HEK293 (cell line): Measurements from ENCODE around the gene GMEB1.

Experiments used
- CTCF ChIA-PET: fragments of 350-600 bp; formaldehyde crosslinking; extraction: SDS; loops from one replicate; lab custom pipeline; 2021; ENCODE audit warnings: antibody characterized with exemption; lab: Yijun Ruan, JAX
- POLR2A ChIA-PET: fragments of 300-600 bp; formaldehyde crosslinking; extraction: SDS; loops from one replicate; lab custom pipeline; 2020; ENCODE audit warnings: antibody characterized with exemption, inconsistent platforms; lab: Yijun Ruan, JAX
- H3K27ac ChIP-seq: fragments of 200-500 bp; sonication (Bioruptor generic); 2 replicates; pipeline ENCODE4 v1.5.1; 2014; ENCODE audit warnings: low read depth, low read length, control low read depth, inconsistent platforms; ENCODE audit errors: extremely low read depth
- H3K36me3 ChIP-seq, 2 experiments: fragments of 200-500 bp in 1 of 2; sonication (Bioruptor generic) in 1 of 2; 1 replicate in 1 of 2; 2 replicates in 1 of 2; pipeline ENCODE4 v1.5.1; 2014 to 2017; ENCODE audit warnings: inconsistent platforms in 2 of 2, low read length in 2 of 2; ENCODE audit not compliant: control insufficient read depth in 2 of 2, insufficient read depth in 1 of 2
- H3K4me1 ChIP-seq: fragments of 200-500 bp; sonication (Bioruptor generic); 2 replicates; pipeline ENCODE4 v1.5.1; 2014; ENCODE audit warnings: mild to moderate bottlenecking, low read length, inconsistent platforms; ENCODE audit not compliant: control insufficient read depth, insufficient read depth
- H3K4me3 ChIP-seq: 2 replicates; pipeline ENCODE4 v1.5.1; 2011; ENCODE audit warnings: low read depth, mild to moderate bottlenecking, control low read depth, low read length, moderate library complexity
- H3K9me3 ChIP-seq: fragments of 200-500 bp; sonication (Bioruptor generic); 2 replicates; pipeline ENCODE4 v1.5.1; 2014; ENCODE audit warnings: low read depth, low read length, inconsistent platforms; ENCODE audit not compliant: control insufficient read depth, insufficient read depth
- GLIS1 ChIP-seq: fragments of 450-650 bp; formaldehyde crosslinking; IDR thresholded peaks from 2 replicates; pipeline ENCODE4 v1.5.1; 2016; ENCODE audit warnings: missing biosample characterization, missing genetic modification characterization
- GLIS2 ChIP-seq: fragments of 450-650 bp; formaldehyde crosslinking; IDR thresholded peaks from 2 replicates; pipeline ENCODE4 v1.5.1; 2016; ENCODE audit warnings: missing biosample characterization, missing genetic modification characterization
- KLF1 ChIP-seq: fragments of 450-650 bp; formaldehyde crosslinking; IDR thresholded peaks from 2 replicates; pipeline ENCODE4 v1.5.1; 2016; ENCODE audit warnings: missing biosample characterization, missing genetic modification characterization
- TSHZ1 ChIP-seq: fragments of 450-650 bp; formaldehyde crosslinking; IDR thresholded peaks from 2 replicates; pipeline ENCODE4 v1.5.1; 2016; ENCODE audit warnings: missing biosample characterization, missing genetic modification characterization, borderline replicate concordance
- ZBTB11 ChIP-seq: fragments of 450-650 bp; formaldehyde crosslinking; conservative IDR thresholded peaks from 2 replicates; pipeline ENCODE4 v1.5.1; 2016; ENCODE audit warnings: low read depth, missing biosample characterization, missing genetic modification characterization
- ZBTB8A ChIP-seq: fragments of 450-650 bp; formaldehyde crosslinking; IDR thresholded peaks from 2 replicates; pipeline ENCODE4 v1.5.1; 2016; ENCODE audit warnings: missing biosample characterization, missing genetic modification characterization
- ZNF133 ChIP-seq: fragments of 450-650 bp; formaldehyde crosslinking; IDR thresholded peaks from 2 replicates; pipeline ENCODE4 v1.5.1; 2016; ENCODE audit warnings: missing biosample characterization, missing genetic modification characterization
- ZNF335 ChIP-seq: fragments of 450-650 bp; formaldehyde crosslinking; conservative IDR thresholded peaks from 2 replicates; pipeline ENCODE4 v1.5.1; 2016; ENCODE audit warnings: missing biosample characterization, missing genetic modification characterization
- ZNF362 ChIP-seq: fragments of 450-650 bp; formaldehyde crosslinking; IDR thresholded peaks from 2 replicates; pipeline ENCODE4 v1.5.1; 2016; ENCODE audit warnings: missing biosample characterization, missing genetic modification characterization
- ZNF416 ChIP-seq: fragments of 450-650 bp; formaldehyde crosslinking; IDR thresholded peaks from 2 replicates; pipeline ENCODE4 v1.5.1; 2016; ENCODE audit warnings: missing biosample characterization, missing genetic modification characterization
- ZNF549 ChIP-seq: fragments of 450-650 bp; IDR thresholded peaks from 2 replicates; pipeline ENCODE4 v1.5.1; 2018; ENCODE audit warnings: missing biosample characterization, missing genetic modification characterization, mild to moderate bottlenecking, inconsistent platforms, moderate library complexity
- ZNF585B ChIP-seq: fragments of 450-650 bp; formaldehyde crosslinking; IDR thresholded peaks from 2 replicates; pipeline ENCODE4 v1.5.1; 2016; ENCODE audit warnings: missing biosample characterization, missing genetic modification characterization
- ZNF624 ChIP-seq: fragments of 450-650 bp; formaldehyde crosslinking; IDR thresholded peaks from 2 replicates; pipeline ENCODE4 v1.5.1; 2017; ENCODE audit warnings: missing biosample characterization, missing genetic modification characterization

The GMEB1 gene

GRCh38 chr1:28766532-28767183 lies 98.1 kb downstream of the GMEB1 start:
- Histone ChIP-seq H3K9me3 (no peaks in the 10 kb centered on the region), H3K4me3 (no peak overlapping the region), H3K4me1 (no peaks in the 10 kb centered on the region), H3K27ac (no peak overlapping the region), H3K36me3 (peaks cover 42 to 57% of the 10 kb centered on the region in 2 experiments)
- ChIA-PET CTCF (no interaction called here), POLR2A (interaction anchor here (0.6 kb wide), 2 partner anchors 190 to 1955 kb away, joined by 3 read pairs; no protein-coding TSS in a partner anchor)
- TF ChIP-seq ZNF133, result no peak
- peak; percentile 45 for TF ChIP-seq GLIS2 (tag by site-specific recombination)
- TF ChIP-seq KLF1, result no peak
- TF ChIP-seq ZNF416 (tag by site-specific recombination), result no peak
- no peak for TF ChIP-seq ZNF549 (tag by site-specific recombination)
- peak; percentile 43 for TF ChIP-seq ZNF585B (tag by site-specific recombination)
- TF ChIP-seq ZBTB11 (tag by site-specific recombination), result no peak
- TF ChIP-seq ZBTB8A (tag by site-specific recombination), result no peak
- TF ChIP-seq GLIS1 (tag by site-specific recombination), result peak; percentile 78
- TF ChIP-seq TSHZ1 (tag by site-specific recombination), result no peak
- no peak for TF ChIP-seq ZNF335 (tag by site-specific recombination)
- no peak for TF ChIP-seq ZNF624
- 0 out of 2 replicates have a peak, but pooled peaks have one; percentile 65 for TF ChIP-seq ZNF362 (tag by site-specific recombination)
